Fibroblast of mammary gland (primary cell): ENCODE measurements around the gene MAN1B1.

ENCODE experiments used
- DNase-seq: peaks from one replicate; pipeline ENCODE4 v3.0.0-alpha.2; 2010; ENCODE audit warnings: low read depth
- H3K4me3 ChIP-seq: 2 replicates; pipeline ENCODE4 v1.5.1; 2011; ENCODE audit warnings: low read depth, mild to moderate bottlenecking, low read length, moderate library complexity; ENCODE audit not compliant: control insufficient read depth
- TF ChIP-seq, protein P1 (sequence below): conservative IDR thresholded peaks from 2 replicates; pipeline ENCODE4 v1.5.1; 2011; ENCODE audit warnings: low read depth, low read length, inconsistent platforms; ENCODE audit not compliant: control insufficient read depth, insufficient read depth

Gene MAN1B1

DNA sequence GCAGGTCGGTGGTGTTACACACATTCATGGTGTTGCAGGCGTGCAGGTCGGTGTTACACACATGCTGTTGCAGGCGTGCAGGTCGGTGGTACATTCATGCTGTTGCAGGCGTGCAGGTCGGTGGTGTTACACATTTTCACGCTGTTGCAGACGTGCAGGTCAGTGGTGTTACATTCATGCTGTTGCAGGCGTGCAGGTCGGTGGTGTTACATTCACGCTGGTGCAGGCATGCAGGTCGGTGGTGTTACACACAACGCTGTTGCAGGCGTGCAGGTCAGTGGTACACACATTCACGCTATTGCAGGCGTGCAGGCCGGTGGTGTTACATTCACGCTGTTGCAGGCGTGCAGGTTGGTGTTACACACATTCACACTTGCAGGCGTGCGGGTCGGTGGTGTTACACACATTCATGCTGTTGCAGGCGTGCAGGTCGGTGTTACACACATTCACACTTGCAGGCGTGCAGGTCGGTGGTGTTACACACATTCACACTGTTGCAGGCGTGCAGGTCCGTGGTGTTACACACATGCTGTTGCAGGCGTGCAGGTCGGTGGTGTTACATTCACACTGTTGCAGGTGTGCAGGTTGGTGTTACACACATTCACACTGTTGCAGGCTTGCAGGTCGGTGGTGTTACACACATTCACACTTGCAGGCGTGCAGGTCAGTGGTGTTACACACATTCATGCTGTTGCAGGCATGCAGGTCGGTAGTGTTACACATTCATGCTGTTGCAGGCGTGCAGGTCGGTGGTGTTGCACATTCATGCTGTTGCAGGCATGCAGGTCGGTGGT lies 16.6 kb downstream of the MAN1B1 start:
- TF ChIP-seq, protein P1, sequence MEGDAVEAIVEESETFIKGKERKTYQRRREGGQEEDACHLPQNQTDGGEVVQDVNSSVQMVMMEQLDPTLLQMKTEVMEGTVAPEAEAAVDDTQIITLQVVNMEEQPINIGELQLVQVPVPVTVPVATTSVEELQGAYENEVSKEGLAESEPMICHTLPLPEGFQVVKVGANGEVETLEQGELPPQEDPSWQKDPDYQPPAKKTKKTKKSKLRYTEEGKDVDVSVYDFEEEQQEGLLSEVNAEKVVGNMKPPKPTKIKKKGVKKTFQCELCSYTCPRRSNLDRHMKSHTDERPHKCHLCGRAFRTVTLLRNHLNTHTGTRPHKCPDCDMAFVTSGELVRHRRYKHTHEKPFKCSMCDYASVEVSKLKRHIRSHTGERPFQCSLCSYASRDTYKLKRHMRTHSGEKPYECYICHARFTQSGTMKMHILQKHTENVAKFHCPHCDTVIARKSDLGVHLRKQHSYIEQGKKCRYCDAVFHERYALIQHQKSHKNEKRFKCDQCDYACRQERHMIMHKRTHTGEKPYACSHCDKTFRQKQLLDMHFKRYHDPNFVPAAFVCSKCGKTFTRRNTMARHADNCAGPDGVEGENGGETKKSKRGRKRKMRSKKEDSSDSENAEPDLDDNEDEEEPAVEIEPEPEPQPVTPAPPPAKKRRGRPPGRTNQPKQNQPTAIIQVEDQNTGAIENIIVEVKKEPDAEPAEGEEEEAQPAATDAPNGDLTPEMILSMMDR, result no peak
- DNase-seq, result no peak

DNA sequence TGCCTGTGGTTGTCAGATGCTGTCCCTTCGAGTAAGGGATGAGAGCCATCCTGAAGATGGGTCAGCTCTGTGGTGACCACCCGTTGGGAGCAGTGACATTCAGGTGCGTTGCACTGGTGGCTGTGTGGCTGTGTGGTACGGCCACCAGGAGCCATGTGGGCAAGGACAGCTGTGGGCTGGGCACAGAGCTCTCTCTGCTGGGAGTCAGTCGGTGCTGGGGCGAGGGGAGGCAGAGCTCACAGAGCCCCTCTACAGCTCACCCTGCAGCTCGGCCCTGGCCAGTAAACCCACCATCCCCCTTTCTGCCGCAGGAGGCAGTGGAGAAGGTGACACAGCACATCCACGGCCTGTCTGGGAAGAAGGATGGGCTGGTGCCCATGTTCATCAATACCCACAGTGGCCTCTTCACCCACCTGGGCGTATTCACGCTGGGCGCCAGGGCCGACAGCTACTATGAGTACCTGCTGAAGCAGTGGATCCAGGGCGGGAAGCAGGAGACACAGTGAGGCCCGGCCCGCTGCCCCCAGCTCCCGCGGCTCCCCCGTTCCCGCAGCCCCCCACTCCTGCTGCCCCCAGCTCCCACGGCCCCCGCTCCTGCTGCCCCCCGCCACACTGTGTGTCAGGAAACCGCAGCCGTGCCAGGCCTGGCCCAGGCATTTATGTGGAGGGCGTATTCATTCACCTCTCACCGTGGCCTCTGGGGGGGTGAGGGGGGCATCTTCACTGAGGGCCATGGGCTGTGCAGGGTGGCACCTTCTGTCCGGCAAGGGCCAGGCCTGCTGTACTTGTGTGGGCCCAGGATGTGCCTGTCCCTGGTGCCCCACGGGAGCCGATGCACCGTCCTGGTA lies 19.3 kb downstream of the MAN1B1 start:
- no peak for DNase-seq
- TF ChIP-seq, protein P1, result no peak
- H3K4me3 ChIP-seq, result no peak overlapping the region

More for the DNA sequence above, 16.6 kb downstream of the MAN1B1 start:
- H3K4me3 ChIP-seq, result no peak overlapping the region

DNA sequence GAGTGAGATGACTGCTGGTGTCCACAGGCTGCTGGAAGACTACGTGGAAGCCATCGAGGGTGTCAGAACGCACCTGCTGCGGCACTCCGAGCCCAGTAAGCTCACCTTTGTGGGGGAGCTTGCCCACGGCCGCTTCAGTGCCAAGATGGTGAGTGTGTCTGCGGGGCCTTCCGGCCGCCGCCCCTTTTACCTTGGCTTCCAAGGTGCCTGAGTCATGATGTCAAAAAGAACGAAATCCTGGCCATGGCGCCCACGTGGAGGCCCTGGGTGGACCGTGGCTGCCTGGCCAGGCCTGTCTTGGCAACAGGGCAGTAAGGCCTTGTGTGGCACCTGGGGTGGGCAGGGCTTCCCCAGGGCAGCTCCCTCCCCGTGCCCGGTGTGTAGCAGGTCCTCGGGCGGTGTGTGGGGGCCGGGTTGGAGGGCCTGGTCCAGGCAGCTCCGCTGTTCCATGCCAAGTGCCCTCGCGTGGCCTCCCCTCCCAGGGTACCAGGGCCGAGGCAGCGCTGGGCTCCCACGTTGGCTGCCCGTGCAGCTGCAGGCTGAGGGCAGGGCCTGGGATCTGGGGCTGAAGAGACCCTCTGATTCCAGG lies 20.0 kb downstream of the MAN1B1 start:
- TF ChIP-seq, protein P1, result no peak
- no peak for DNase-seq
- no peak overlapping the region for H3K4me3 ChIP-seq

DNA sequence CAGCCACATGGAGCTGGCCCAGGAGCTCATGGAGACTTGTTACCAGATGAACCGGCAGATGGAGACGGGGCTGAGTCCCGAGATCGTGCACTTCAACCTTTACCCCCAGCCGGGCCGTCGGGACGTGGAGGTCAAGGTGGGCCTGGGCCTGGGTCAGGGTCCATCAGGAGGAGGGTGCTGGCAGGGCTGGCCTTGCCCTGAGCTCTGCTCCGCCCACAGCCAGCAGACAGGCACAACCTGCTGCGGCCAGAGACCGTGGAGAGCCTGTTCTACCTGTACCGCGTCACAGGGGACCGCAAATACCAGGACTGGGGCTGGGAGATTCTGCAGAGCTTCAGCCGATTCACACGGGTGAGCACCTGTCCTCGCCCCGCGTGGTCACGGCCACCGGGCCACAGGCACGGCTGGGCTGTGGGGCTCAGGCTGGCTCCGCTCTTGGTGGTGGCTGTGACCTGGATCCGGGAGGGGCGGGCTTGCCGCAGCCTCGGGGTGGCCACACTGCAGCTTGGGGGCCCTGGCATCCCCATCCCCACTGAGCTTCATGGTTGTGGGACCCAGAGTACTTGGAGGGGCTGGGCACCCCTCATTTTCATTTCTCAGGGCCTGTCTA lies 20.6 kb downstream of the MAN1B1 start:
- DNase-seq, result no peak
- no peak overlapping the region for H3K4me3 ChIP-seq
- TF ChIP-seq, protein P1, result no peak

DNA sequence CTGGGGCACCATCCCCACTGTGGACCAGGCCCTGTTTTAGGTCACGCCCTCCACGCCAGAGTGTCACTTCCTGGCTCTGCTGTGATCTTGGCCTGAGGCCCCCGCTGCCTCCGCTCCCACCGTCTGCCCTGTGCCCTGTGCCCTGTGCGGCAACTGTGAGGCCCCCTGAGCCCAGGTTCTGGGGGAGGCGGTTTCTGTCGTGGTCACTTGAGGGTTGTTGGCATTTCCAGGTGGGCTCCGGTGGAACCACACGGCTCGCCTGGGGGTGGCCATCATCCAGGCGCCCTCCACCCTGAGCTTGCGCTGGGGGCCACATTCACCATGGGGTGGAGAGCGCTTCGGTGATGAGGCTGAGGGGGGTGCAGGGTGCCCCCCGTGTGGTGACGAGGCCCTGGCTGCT lies 21.2 kb downstream of the MAN1B1 start:
- no peak for DNase-seq
- no peak overlapping the region for H3K4me3 ChIP-seq
- TF ChIP-seq, protein P1, result no peak

DNA sequence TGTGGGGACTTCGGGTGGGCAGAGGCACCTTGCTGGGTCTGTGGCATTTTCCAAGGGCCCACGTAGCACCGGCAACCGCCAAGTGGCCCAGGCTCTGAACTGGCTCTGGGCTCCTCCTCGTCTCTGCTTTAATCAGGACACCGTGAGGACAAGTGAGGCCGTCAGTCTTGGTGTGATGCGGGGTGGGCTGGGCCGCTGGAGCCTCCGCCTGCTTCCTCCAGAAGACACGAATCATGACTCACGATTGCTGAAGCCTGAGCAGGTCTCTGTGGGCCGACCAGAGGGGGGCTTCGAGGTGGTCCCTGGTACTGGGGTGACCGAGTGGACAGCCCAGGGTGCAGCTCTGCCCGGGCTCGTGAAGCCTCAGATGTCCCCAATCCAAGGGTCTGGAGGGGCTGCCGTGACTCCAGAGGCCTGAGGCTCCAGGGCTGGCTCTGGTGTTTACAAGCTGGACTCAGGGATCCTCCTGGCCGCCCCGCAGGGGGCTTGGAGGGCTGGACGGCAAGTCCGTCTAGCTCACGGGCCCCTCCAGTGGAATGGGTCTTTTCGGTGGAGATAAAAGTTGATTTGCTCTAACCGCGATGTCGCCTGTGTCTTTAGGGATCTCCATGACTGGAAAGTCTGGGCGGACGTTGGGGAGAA lies 21.9 kb downstream of the MAN1B1 start:
- no peak overlapping the region for H3K4me3 ChIP-seq
- TF ChIP-seq, protein P1, result no peak
- no peak for DNase-seq
